A549 (cell line): Measurements from ENCODE around the gene SETBP1. TPM values are rescaled to one million over a fixed set of nuclear protein-coding genes. Genes with fewer than 3 reads are reported as not detected.

Source experiments
- ATAC-seq, 2 experiments: fragments of 200-7000 bp in 1 of 2; fragments of >200 bp in 1 of 2; cut with Nextera tagmentation in 1 of 2; cut with Tn5 transposase in 1 of 2; 3 replicates each; pipeline versions ENCODE4 v1.8.0 to v1.9.1; 2018 to 2020; ENCODE audit warnings: mild to moderate bottlenecking in 1 of 2, moderate library complexity in 1 of 2
- CTCF ChIA-PET: fragments of 300-600 bp; sonication (Branson Sonifier 250); formaldehyde crosslinking; extraction: SDS; loops from one replicate; lab custom pipeline; 2021; ENCODE audit warnings: antibody characterized with exemption, inconsistent platforms; lab: Yijun Ruan, JAX
- POLR2A ChIA-PET: fragments of 350-600 bp; formaldehyde crosslinking; extraction: SDS; loops from one replicate; lab custom pipeline; 2021; ENCODE audit warnings: antibody characterized with exemption, inconsistent platforms; lab: Yijun Ruan, JAX
- DNase-seq, 2 experiments: peaks; one replicate each; pipeline versions ENCODE4 v3.0.0 to v3.0.0-alpha.2; 2011 to 2016; ENCODE audit warnings: low read depth in 1 of 2, low spot score in 1 of 2
- FAIRE-seq: peaks from 2 replicates; lab custom pipeline; 2011; peaks lifted over from hg19 to GRCh38; lab: Jason Lieb, UNC
- H3K27ac ChIP-seq, 2 experiments: fragments of >200 bp; sonication (Bioruptor Twin); formaldehyde crosslinking; 3 replicates each; pipeline ENCODE4 v1.5.1; 2016 to 2017
- H3K4me1 ChIP-seq: fragments of >200 bp; sonication (Bioruptor Twin); formaldehyde crosslinking; 3 replicates; pipeline ENCODE4 v1.6.1; 2016
- H3K4me2 ChIP-seq: fragments of >200 bp; sonication (Bioruptor Twin); formaldehyde crosslinking; 3 replicates; pipeline ENCODE4 v1.6.1; 2016
- H3K4me3 ChIP-seq: fragments of >200 bp; sonication (Bioruptor Twin); formaldehyde crosslinking; 3 replicates; pipeline ENCODE4 v1.5.1; 2016
- H3K9me3 ChIP-seq: fragments of >200 bp; sonication (Bioruptor Twin); formaldehyde crosslinking; 3 replicates; pipeline ENCODE4 v1.6.1; 2016
- CBX2 ChIP-seq: fragments of 200-600 bp; sonication (generic); IDR thresholded peaks from 2 replicates; pipeline ENCODE4 v1.6.1; 2016; ENCODE audit warnings: low read depth, mild to moderate bottlenecking, borderline replicate concordance
- CBX8 ChIP-seq: fragments of 200-600 bp; sonication (generic); IDR thresholded peaks from 2 replicates; pipeline ENCODE4 v1.6.1; 2016
- CEBPB ChIP-seq, 2 experiments: fragments of >200 bp in 1 of 2; sonication (Bioruptor Twin) in 1 of 2; formaldehyde crosslinking in 1 of 2; IDR thresholded peaks; 2 replicates each; pipeline ENCODE4 v1.6.1; 2012 to 2016
- CHD2 ChIP-seq: fragments of 150-350 bp; IDR thresholded peaks from 2 replicates; pipeline ENCODE4 v1.6.1; 2014; ENCODE audit warnings: low read length; ENCODE audit not compliant: partially characterized antibody
- E2F6 ChIP-seq: IDR thresholded peaks from 2 replicates; pipeline ENCODE4 v1.6.1; 2012; ENCODE audit warnings: low read depth, borderline replicate concordance
- EHF ChIP-seq: fragments of 250-450 bp; sonication (Bioruptor Pico); IDR thresholded peaks from 2 replicates; pipeline ENCODE4 v1.5.0; 2020; ENCODE audit warnings: mild to moderate bottlenecking
- EHMT2 ChIP-seq: fragments of 200-600 bp; sonication (generic); IDR thresholded peaks from 2 replicates; pipeline ENCODE4 v1.6.1; 2016; ENCODE audit warnings: antibody characterized with exemption, low read depth, mild to moderate bottlenecking, moderate library complexity
- ELK1 ChIP-seq: fragments of 150-350 bp; IDR thresholded peaks from 2 replicates; pipeline ENCODE4 v1.6.1; 2014; ENCODE audit warnings: low read depth, mild to moderate bottlenecking, low read length
- ESRRA ChIP-seq: fragments of 150-350 bp; IDR thresholded peaks from 2 replicates; pipeline ENCODE4 v1.6.1; 2014; ENCODE audit warnings: mild to moderate bottlenecking, low read length, borderline replicate concordance
- FOXS1 ChIP-seq: fragments of 250-450 bp; sonication (Bioruptor Pico); IDR thresholded peaks from 2 replicates; pipeline ENCODE4 v1.5.0; 2020; ENCODE audit warnings: mild to moderate bottlenecking, moderate library complexity
- HDAC2 ChIP-seq: fragments of 200-600 bp; sonication (generic); IDR thresholded peaks from 2 replicates; pipeline ENCODE4 v1.6.1; 2016
- HEYL ChIP-seq: fragments of 250-450 bp; sonication (Bioruptor Pico); IDR thresholded peaks from 2 replicates; pipeline ENCODE4 v1.8.0; 2021; ENCODE audit warnings: mild to moderate bottlenecking, moderate library complexity
- HOXA7 ChIP-seq: fragments of 250-450 bp; sonication (Bioruptor Pico); IDR thresholded peaks from 2 replicates; pipeline ENCODE4 v1.5.0; 2020; ENCODE audit warnings: mild to moderate bottlenecking, moderate library complexity
- HOXB13 ChIP-seq: fragments of 250-450 bp; sonication (Bioruptor Pico); IDR thresholded peaks from 2 replicates; pipeline ENCODE4 v1.5.0; 2020; ENCODE audit warnings: low read depth, mild to moderate bottlenecking, moderate library complexity
- JUN ChIP-seq, 2 experiments: fragments of >200 bp; sonication (Bioruptor Twin); formaldehyde crosslinking; IDR thresholded peaks; 2 replicates in 1 of 2; 3 replicates in 1 of 2; pipeline ENCODE4 v1.6.1; 2016 to 2017
- JUNB ChIP-seq: fragments of >200 bp; sonication (Bioruptor Twin); formaldehyde crosslinking; IDR thresholded peaks from 2 replicates; pipeline ENCODE4 v1.6.1; 2016
- MAFK ChIP-seq: fragments of 450-650 bp; IDR thresholded peaks from 2 replicates; pipeline ENCODE4 v1.6.1; 2014; ENCODE audit not compliant: partially characterized antibody
- MYC ChIP-seq: IDR thresholded peaks from 2 replicates; pipeline ENCODE4 v1.6.1; 2012; ENCODE audit warnings: mild to moderate bottlenecking, inconsistent platforms, low read length, improper control_type of control experiment, borderline replicate concordance
- PBX3 ChIP-seq: IDR thresholded peaks from 2 replicates; pipeline ENCODE4 v1.6.1; 2012
- REST ChIP-seq: fragments of 200-600 bp; sonication (generic); IDR thresholded peaks from 2 replicates; pipeline ENCODE4 v1.6.1; 2016; ENCODE audit warnings: antibody characterized with exemption, mild to moderate bottlenecking, moderate library complexity
- TFCP2L1 ChIP-seq: fragments of 250-450 bp; sonication (Bioruptor Pico); IDR thresholded peaks from 2 replicates; pipeline ENCODE4 v1.5.0; 2021; ENCODE audit warnings: mild to moderate bottlenecking
- TP53 ChIP-seq: fragments of 250-450 bp; sonication (Bioruptor Pico); IDR thresholded peaks from 2 replicates; pipeline ENCODE4 v1.5.0; 2021; ENCODE audit warnings: mild to moderate bottlenecking, moderate library complexity
- USF2 ChIP-seq: fragments of 450-650 bp; IDR thresholded peaks from 2 replicates; pipeline ENCODE4 v1.6.1; 2014; ENCODE audit warnings: antibody characterized with exemption
- ZC3H11A ChIP-seq: fragments of 450-650 bp; IDR thresholded peaks from 2 replicates; pipeline ENCODE4 v1.6.1; 2014; ENCODE audit warnings: antibody characterized with exemption, mild to moderate bottlenecking
- ZNF302 ChIP-seq: fragments of 250-450 bp; sonication (Bioruptor Pico); IDR thresholded peaks from 2 replicates; pipeline ENCODE4 v1.9.0; 2021; ENCODE audit warnings: inconsistent platforms, mild to moderate bottlenecking, moderate library complexity
- ZSCAN20 ChIP-seq: fragments of 250-450 bp; sonication (Bioruptor Pico); IDR thresholded peaks from 2 replicates; pipeline ENCODE4 v1.8.0; 2022; ENCODE audit warnings: mild to moderate bottlenecking, moderate library complexity
- WGBS: methylation state at CpG from one replicate; pipeline ENCODE4 v1.1.6; 2017; ENCODE audit errors: missing lambda C conversion rate; 5-methylcytosine and 5-hydroxymethylcytosine counted together
- polyA plus RNA-seq, 4 experiments: library from polyadenylated mRNA; depleted of rRNA in 3 of 4; stranded (reverse); fragments of >200 nt; fragmentation: RNase III in 1 of 4; extraction: RNeasy Plus Mini Kit Qiagen cat#74134 plus additional on column Dnase treatment in 1 of 4; gene quantifications; 2 replicates in 3 of 4; 3 replicates in 1 of 4; pipeline ENCODE4 v1.2.3, GENCODE V29; 2011 to 2017

The SETBP1 gene
- polyA plus RNA-seq, 2 of the 4 experiments (the other 2 are of a cell fraction) = 0.50 to 1.9 TPM

- WGBS = 57% methylated on average over 6 of the region's 6 CpGs
- FAIRE-seq (no peak), ATAC-seq (no peak), DNase-seq (no peak)
- no peaks in the 10 kb centered on the region for H3K9me3 ChIP-seq
- CTCF ChIA-PET = no interaction called here
- no peaks in the 10 kb centered on the region for H3K4me1 ChIP-seq
- H3K4me3 ChIP-seq = no peak overlapping the region
- POLR2A ChIA-PET = no interaction called here
- no peak overlapping the region for H3K27ac ChIP-seq
- H3K4me2 ChIP-seq = no peak overlapping the region
- TF ChIP-seq CBX2 (no peak), MAFK (no peak), E2F6 (no peak), TFCP2L1 (CRISPR knock-in tag) (no peak), ELK1 (no peak), HOXB13 (CRISPR knock-in tag) (no peak), REST (no peak), CBX8 (no peak), ESRRA (no peak), PBX3 (no peak), HOXA7 (CRISPR knock-in tag) (no peak), FOXS1 (CRISPR knock-in tag) (no peak)
These were observed 98.1 kb downstream of the SETBP1 start for GRCh38 chr18:44778788-44779187.

GRCh38 chr18:44779753-44780292, 99.1 kb downstream of the SETBP1 start:
- Histone ChIP-seq H3K9me3 (no peaks in the 10 kb centered on the region), H3K4me2 (no peak overlapping the region), H3K27ac (no peak overlapping the region), H3K4me1 (no peaks in the 10 kb centered on the region), H3K4me3 (no peak overlapping the region)
- no peak for ATAC-seq
- ChIA-PET POLR2A (no interaction called here), CTCF (no interaction called here)
- no peak for DNase-seq
- FAIRE-seq = no peak
- WGBS = 89% methylated on average over 11 of the region's 11 CpGs
- TF ChIP-seq HEYL (CRISPR knock-in tag) (no peak), MYC (no peak), HDAC2 (no peak), EHF (CRISPR knock-in tag) (no peak), JUN (IDR thresholded peaks at IDR 0.05) (no peak), ZSCAN20 (CRISPR knock-in tag) (no peak), TFCP2L1 (CRISPR knock-in tag) (no peak), TP53 (CRISPR knock-in tag) (no peak), USF2 (no peak), CBX2 (no peak), PBX3 (no peak), CHD2 (no peak), CEBPB (IDR thresholded peaks at IDR 0.05) (no peak), E2F6 (no peak), JUNB (no peak), ZNF302 (no peak), ZC3H11A (no peak), EHMT2 (no peak)
- TF ChIP-seq, all 56 proteins: peak for 0
